Measurements from ENCODE around the gene PITX1.

The PITX1 gene

GRCh38 chr5:135008981-135009735 is 24.9 kb downstream of the PITX1 start:
- no peaks in the 10 kb centered on the region for H3F3A ChIP-seq (ENCODE audit: insufficient read depth, low read length)
- no peak overlapping the region for H3K27ac ChIP-seq (ENCODE audit: low read length)
- H3K4me1 ChIP-seq (ENCODE audit: low read length) = peaks cover 6% of the 10 kb centered on the region; the same call in 1 of the 2 replicates
- H3K79me2 ChIP-seq (ENCODE audit: low read length) = no peaks in the 10 kb centered on the region
- no peaks in the 10 kb centered on the region for H3K9me3 ChIP-seq (replicated peaks; ENCODE audit: insufficient read depth, low read length)
- no peak overlapping the region for H3K4me3 ChIP-seq (ENCODE audit: low read length)
- DNase-seq = no peak
- no peak for TF ChIP-seq EZH2 (optimal IDR thresholded peaks at IDR 0.05; ENCODE audit: low read depth, low read length)
- TF ChIP-seq CTCF (IDR thresholded peaks at IDR 0.05; ENCODE audit: low read length) = no peak
- no peak overlapping the region for H3K4me2 ChIP-seq (ENCODE audit: low read depth, low read length)
- H3K27me3 ChIP-seq (replicated peaks; ENCODE audit: insufficient read depth, low read length) = no peaks in the 10 kb centered on the region
- no peaks in the 10 kb centered on the region for H4K20me1 ChIP-seq (ENCODE audit: insufficient read depth, low read length)
- no peaks in the 10 kb centered on the region for H3K9me2 ChIP-seq (replicated peaks; ENCODE audit: insufficient read depth, low read length)
- H3K36me3 ChIP-seq (replicated peaks; ENCODE audit: insufficient read depth, low read length) = no peaks in the 10 kb centered on the region
- H3K9ac ChIP-seq (ENCODE audit: low read length) = no peak overlapping the region
- no peak overlapping the region for H2AFZ ChIP-seq (ENCODE audit: low read length)

- Histone ChIP-seq H3F3A (ENCODE audit: insufficient read depth, low read length) (no peaks in the 10 kb centered on the region), H3K4me1 (ENCODE audit: low read length) (peaks cover 6% of the 10 kb centered on the region; the same call in 1 of the 2 replicates), H3K4me3 (ENCODE audit: low read length) (no peak overlapping the region), H4K20me1 (ENCODE audit: insufficient read depth, low read length) (no peaks in the 10 kb centered on the region), H3K9ac (ENCODE audit: low read length) (no peak overlapping the region), H3K4me2 (ENCODE audit: low read depth, low read length) (no peak overlapping the region), H3K27ac (ENCODE audit: low read length) (no peak overlapping the region), H3K9me3 (replicated peaks; ENCODE audit: insufficient read depth, low read length) (no peaks in the 10 kb centered on the region), H3K79me2 (ENCODE audit: low read length) (no peaks in the 10 kb centered on the region), H3K36me3 (replicated peaks; ENCODE audit: insufficient read depth, low read length) (no peaks in the 10 kb centered on the region), H3K9me2 (replicated peaks; ENCODE audit: insufficient read depth, low read length) (no peaks in the 10 kb centered on the region), H3K27me3 (replicated peaks; ENCODE audit: insufficient read depth, low read length) (no peaks in the 10 kb centered on the region), H2AFZ (ENCODE audit: low read length) (no peak overlapping the region)
- DNase-seq = no peak
- TF ChIP-seq EZH2 (optimal IDR thresholded peaks at IDR 0.05; ENCODE audit: low read depth, low read length) (no peak), CTCF (IDR thresholded peaks at IDR 0.05; ENCODE audit: low read length) (no peak), EZH2phosphoT487 (IDR thresholded peaks at IDR 0.05; ENCODE audit: low read length) (no peak)
Observed at GRCh38 chr5:135008556-135008955, 25.5 kb downstream of the PITX1 start.

GRCh38 chr5:135007749-135008363 is 26.2 kb downstream of the PITX1 start:
- no peak for DNase-seq
- H4K20me1 ChIP-seq (ENCODE audit: insufficient read depth, low read length) = no peaks in the 10 kb centered on the region
- H3K36me3 ChIP-seq (replicated peaks; ENCODE audit: insufficient read depth, low read length) = no peaks in the 10 kb centered on the region
- TF ChIP-seq CTCF (IDR thresholded peaks at IDR 0.05; ENCODE audit: low read length) = no peak
- TF ChIP-seq EZH2 (optimal IDR thresholded peaks at IDR 0.05; ENCODE audit: low read depth, low read length) = no peak
- no peak for TF ChIP-seq EZH2phosphoT487 (IDR thresholded peaks at IDR 0.05; ENCODE audit: low read length)
- no peak overlapping the region for H3K27ac ChIP-seq (ENCODE audit: low read length)
- no peak overlapping the region for H2AFZ ChIP-seq (ENCODE audit: low read length)
- H3K4me3 ChIP-seq (ENCODE audit: low read length) = no peak overlapping the region
- no peaks in the 10 kb centered on the region for H3F3A ChIP-seq (ENCODE audit: insufficient read depth, low read length)
- H3K9ac ChIP-seq (ENCODE audit: low read length) = no peak overlapping the region
- no peak overlapping the region for H3K4me2 ChIP-seq (ENCODE audit: low read depth, low read length)
- no peaks in the 10 kb centered on the region for H3K79me2 ChIP-seq (ENCODE audit: low read length)
- H3K27me3 ChIP-seq (replicated peaks; ENCODE audit: insufficient read depth, low read length) = no peaks in the 10 kb centered on the region
- no peaks in the 10 kb centered on the region for H3K9me3 ChIP-seq (replicated peaks; ENCODE audit: insufficient read depth, low read length)
- H3K9me2 ChIP-seq (replicated peaks; ENCODE audit: insufficient read depth, low read length) = no peaks in the 10 kb centered on the region
- peaks cover 6% of the 10 kb centered on the region; the same call in 1 of the 2 replicates for H3K4me1 ChIP-seq (ENCODE audit: low read length)

Data from MM.1S (cell line).